Peyer's patch (tissue), 4 donors: ENCODE data around the gene H6PD. TPM values are rescaled to one million over a fixed set of nuclear protein-coding genes. Genes with fewer than 3 reads are reported as not detected.

Source experiments
- DNase-seq, 3 donors: peaks; one replicate each; pipeline ENCODE4 v3.0.0-alpha.2; 2017 to 2019
- H3K27ac ChIP-seq, 4 donors: fragments of 200-600 bp; sonication (generic); one replicate each; pipeline ENCODE4 v1.5.1; 2016 to 2019
- H3K27me3 ChIP-seq, 2 donors: fragments of 200-600 bp; sonication (generic); one replicate each; pipeline ENCODE4 v1.5.1; 2019
- H3K36me3 ChIP-seq, 3 donors: fragments of 200-600 bp; sonication (generic); one replicate each; pipeline ENCODE4 v1.5.1; 2016 to 2019
- H3K4me1 ChIP-seq, 4 donors: fragments of 200-600 bp; sonication (generic); one replicate each; pipeline ENCODE4 v1.5.1; 2016 to 2019
- H3K4me3 ChIP-seq, 4 donors: fragments of 200-600 bp; sonication (generic); 1 replicate in 3 of 4; 2 replicates in 1 of 4; pipeline ENCODE4 v1.5.1; 2016 to 2019; ENCODE audit warnings: mild to moderate bottlenecking in 1 of 4
- H3K9me3 ChIP-seq, 4 donors: fragments of 200-600 bp; sonication (generic); one replicate each; pipeline ENCODE4 v1.5.1; 2016 to 2019; ENCODE audit warnings: mild to moderate bottlenecking in 1 of 4
- CTCF ChIP-seq, 6 experiments: fragments of 450-650 bp in 4 of 6; fragments of 200-600 bp in 2 of 6; sonication (generic) in 1 of 6; IDR thresholded peaks; one replicate each; pipeline ENCODE4 v1.5.1; 2017 to 2019; ENCODE audit warnings: antibody characterized with exemption in 6 of 6, mild to moderate bottlenecking in 3 of 6, moderate library complexity in 1 of 6
- POLR2A ChIP-seq, 2 donors: fragments of 450-650 bp; IDR thresholded peaks; one replicate each; pipeline ENCODE4 v1.5.1; 2017; ENCODE audit warnings: antibody characterized with exemption in 2 of 2, mild to moderate bottlenecking in 2 of 2, moderate library complexity in 2 of 2
- total RNA-seq, 4 donors: library from RNA; depleted of rRNA; stranded (reverse); fragments of >200 nt; gene quantifications; one replicate each; pipeline ENCODE4 v1.1.0, GENCODE V29; 2016

The H6PD gene
- total RNA-seq, 4 donors from 2014 or later: 23.1 to 72.9 (median 37.2) TPM

DNA sequence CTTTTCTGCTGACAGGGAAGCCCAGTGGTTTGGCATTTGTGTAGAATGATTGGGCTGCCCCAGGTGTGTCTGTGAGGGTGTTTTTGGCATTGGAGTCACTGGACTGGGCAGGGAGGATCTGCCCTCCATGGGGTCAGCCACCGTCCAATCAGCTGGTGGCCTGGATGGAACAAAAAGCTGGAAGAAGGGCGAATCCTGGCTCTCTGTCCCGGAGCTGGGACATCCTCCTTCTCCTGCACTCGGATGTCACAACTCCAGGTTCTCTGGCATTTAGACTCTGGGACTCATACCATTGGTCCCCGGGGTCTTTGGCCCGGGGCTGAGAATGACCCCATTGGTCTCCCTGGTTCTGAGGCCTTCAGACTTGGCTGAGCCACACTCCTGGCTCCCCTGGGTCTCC lies 69.3 kb downstream of the H6PD start:
- peak overlapping the region in 1 of 4 donors; percentile 81 for H3K27ac ChIP-seq
- H3K36me3 ChIP-seq: no peaks in the 10 kb centered on the region
- H3K4me1 ChIP-seq: peaks cover 3 to 37% (median 12%) of the 10 kb centered on the region in 4 donors

GRCh38 chr1:9305216-9305615 lies 70.6 kb downstream of the H6PD start:
- peaks cover 3 to 34% (median 12%) of the 10 kb centered on the region in 4 donors for H3K4me1 ChIP-seq
- no peak overlapping the region for H3K27ac ChIP-seq

More for the DNA sequence above, 69.3 kb downstream of the H6PD start:
- Histone ChIP-seq H3K27me3 (no peaks in the 10 kb centered on the region), H3K9me3 (no peaks in the 10 kb centered on the region), H3K4me3 (no peak overlapping the region)
- no peak for DNase-seq
- no peak for TF ChIP-seq CTCF (IDR thresholded peaks at IDR 0.05)
- no peak for TF ChIP-seq POLR2A (IDR thresholded peaks at IDR 0.05)

DNA sequence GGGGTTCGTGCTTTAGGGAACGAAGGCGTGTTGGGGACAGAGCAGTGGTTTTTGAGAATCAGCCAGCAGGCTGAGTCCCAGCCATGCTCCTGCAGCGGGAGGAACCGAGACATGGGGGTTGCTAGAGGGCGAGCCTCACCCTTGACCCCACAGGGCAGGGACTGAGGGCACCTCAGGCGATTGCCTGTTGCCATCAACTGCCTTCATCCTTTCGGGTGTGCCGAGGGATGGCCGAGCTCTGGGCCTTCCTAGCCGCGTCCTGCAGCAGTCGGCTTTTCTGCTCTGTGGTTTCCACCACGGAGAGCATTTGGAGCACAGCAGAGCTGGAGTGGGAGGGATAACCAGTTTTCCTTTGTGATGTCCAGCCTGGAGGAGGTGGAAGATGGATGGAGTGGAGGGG lies 71.4 kb downstream of the H6PD start:
- TF ChIP-seq POLR2A (IDR thresholded peaks at IDR 0.05) (no peak), CTCF (IDR thresholded peaks at IDR 0.05) (no peak)
- Histone ChIP-seq H3K4me3 (no peak overlapping the region), H3K9me3 (no peaks in the 10 kb centered on the region), H3K4me1 (peaks cover 3 to 26% (median 12%) of the 10 kb centered on the region in 4 donors), H3K27me3 (no peaks in the 10 kb centered on the region), H3K27ac (no peak overlapping the region), H3K36me3 (no peaks in the 10 kb centered on the region)
- DNase-seq: no peak

More at GRCh38 chr1:9305216-9305615, 70.6 kb downstream of the H6PD start:
- H3K4me3 ChIP-seq: no peak overlapping the region
- TF ChIP-seq POLR2A (IDR thresholded peaks at IDR 0.05) (no peak), CTCF (IDR thresholded peaks at IDR 0.05) (no peak)
- no peaks in the 10 kb centered on the region for H3K9me3 ChIP-seq
- DNase-seq: no peak
- H3K27me3 ChIP-seq: no peaks in the 10 kb centered on the region
- no peaks in the 10 kb centered on the region for H3K36me3 ChIP-seq

DNA sequence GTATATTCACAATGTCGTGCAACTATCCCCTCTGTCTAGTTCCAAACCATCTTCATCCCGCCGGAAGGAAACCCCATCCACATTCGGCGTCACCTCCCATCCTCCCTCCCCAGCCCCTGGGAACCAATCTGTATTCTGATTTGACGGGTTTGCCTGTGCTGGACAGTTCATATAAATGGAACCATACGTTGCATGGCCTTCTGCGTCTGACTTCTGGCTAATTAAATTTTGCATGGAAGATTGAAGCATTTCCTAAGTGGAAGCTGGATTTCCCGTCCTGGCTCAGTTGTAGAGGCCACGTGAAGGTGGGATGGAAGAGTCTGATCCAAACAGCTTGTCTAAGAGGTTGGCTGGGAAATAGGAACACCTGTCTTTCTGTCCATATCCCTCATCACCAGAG lies 72.7 kb downstream of the H6PD start:
- Histone ChIP-seq H3K4me3 (no peak overlapping the region), H3K4me1 (peaks cover 3 to 13% (median 8%) of the 10 kb centered on the region in 4 donors), H3K27me3 (no peaks in the 10 kb centered on the region), H3K27ac (no peak overlapping the region), H3K36me3 (no peaks in the 10 kb centered on the region), H3K9me3 (no peaks in the 10 kb centered on the region)
- no peak for DNase-seq
- TF ChIP-seq CTCF (IDR thresholded peaks at IDR 0.05): no peak
- no peak for TF ChIP-seq POLR2A (IDR thresholded peaks at IDR 0.05)

- Histone ChIP-seq H3K27ac (no peak overlapping the region), H3K4me3 (no peak overlapping the region), H3K4me1 (peaks cover 0 to 4% (median 2%) of the 10 kb centered on the region in 4 donors), H3K9me3 (no peaks in the 10 kb centered on the region), H3K27me3 (no peaks in the 10 kb centered on the region), H3K36me3 (no peaks in the 10 kb centered on the region)
- DNase-seq: no peak
- no peak for TF ChIP-seq CTCF (IDR thresholded peaks at IDR 0.05)
- TF ChIP-seq POLR2A (IDR thresholded peaks at IDR 0.05): no peak
These were observed 73.7 kb downstream of the H6PD start for GRCh38 chr1:9308236-9308785.
